GM18907 (cell line): ENCODE data around the gene ZMAT5.

Experiments
- ATAC-seq: cut with Tn5 transposase; IDR thresholded peaks from one replicate; pipeline ENCODE4 v1.9.1; 2021; ENCODE audit warnings: mild to moderate bottlenecking, moderate library complexity; ENCODE audit not compliant: unreplicated experiment

Gene ZMAT5

DNA sequence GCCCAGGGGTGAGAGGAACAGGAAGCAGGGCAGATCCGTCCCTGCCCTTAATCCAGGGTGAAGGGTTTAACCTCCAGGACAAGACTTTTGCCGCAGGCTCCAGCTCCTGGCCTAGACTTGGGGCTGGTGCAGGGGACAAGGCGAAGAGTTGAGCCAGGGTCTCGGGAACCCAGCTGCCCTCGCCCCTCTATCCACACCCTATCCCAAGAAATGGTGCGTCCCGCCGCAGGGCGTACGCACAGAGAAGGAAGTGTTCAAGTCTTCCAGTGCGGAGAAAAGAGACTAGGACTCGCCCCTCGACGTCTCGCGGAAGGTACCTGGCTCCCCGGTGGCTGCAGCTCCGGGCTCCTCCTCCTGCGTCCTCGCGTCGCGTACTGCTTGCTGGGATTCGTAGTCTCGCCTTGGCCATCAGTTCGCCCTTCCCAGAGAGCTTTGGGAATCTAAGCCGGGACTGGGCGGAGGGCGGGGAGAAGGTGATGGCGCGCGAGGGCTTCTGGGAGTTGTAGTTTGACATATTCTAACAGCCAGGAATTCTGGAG lies at the start of gene ZMAT5:
TSS of gene ZMAT5 (minus strand) at position 376 of the 539 bp plus-strand sequence. CDS start 18,463 bp downstream, outside the sequence.
- ATAC-seq: peak; percentile 88

DNA sequence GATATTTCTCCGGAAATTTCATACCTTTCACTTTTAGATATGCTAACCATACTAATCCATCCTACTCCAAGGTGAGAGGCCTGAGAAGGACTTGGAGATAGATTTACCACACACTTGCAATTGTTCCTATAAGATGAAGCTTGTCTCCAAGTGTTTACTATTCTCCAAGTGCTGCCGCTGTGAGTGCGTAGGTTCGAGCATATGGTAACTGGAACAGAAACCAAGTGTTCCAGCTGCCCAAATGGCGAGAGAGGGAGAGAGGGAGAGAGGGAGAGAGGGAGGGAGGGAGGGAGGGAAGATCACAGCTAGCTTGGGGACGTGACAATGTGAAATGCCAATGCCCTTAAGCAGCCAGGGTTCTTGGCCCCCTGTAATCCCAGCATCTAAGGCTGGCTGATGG lies 49.7 kb upstream of the ZMAT5 start:
- no peak for ATAC-seq

DNA sequence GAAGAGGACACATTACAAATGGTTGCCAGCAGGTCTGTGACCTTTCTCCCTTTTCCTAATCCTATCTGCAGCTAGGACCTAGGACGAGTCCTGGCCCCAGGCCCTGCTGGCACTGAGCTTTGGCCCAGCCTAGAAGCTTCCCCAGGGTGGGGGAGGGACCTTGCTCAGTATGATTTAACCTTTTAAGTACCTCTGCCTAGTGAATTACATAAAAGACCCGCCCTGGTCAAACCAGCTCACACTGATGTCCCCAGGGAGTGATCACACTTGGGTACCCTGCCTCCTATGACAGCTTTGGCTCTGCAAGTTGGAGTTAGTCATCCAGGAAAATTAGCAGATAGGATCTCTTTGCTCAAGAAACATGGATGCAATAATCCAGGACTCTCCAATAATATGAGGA lies 49.3 kb upstream of the ZMAT5 start:
- ATAC-seq: no peak

DNA sequence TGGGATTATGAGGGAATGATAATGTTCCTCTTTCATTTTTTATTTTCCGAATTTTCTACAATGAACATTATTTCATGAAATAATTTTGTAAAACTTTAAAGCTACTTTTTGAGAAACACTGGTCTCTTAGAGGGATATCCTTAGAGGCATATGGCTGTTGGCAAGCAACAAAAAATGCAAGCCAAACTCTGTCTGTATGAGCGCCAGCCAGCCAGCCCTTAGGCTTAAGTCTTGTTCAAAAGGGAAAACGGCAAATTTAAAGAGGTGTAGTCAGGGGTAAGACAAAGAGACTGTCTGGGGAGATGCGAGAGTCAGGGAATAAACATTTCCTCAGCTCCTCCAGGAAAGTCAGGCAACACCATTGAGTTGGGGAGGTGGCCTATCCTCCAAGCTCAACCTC lies 48.8 kb upstream of the ZMAT5 start:
- no peak for ATAC-seq

DNA sequence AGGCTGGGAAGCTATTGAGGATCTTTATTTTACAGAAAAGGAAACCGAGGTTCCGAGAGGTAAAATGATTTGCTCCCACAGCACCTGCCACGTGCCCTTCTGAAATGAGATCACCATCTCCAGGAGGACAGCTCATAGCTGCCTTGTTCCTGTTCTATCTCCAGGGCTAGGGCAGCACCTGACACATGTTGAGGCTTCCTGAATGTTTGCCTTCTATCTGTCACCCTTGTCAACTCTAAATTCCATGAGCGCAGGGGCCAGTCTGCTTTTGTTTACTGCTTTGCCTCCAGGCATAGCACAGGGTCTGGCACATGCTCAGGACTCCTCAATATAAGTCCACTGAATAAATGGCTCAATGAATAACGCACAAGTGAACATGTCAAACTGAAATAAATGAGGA lies 47.2 kb upstream of the ZMAT5 start:
- ATAC-seq: no peak

DNA sequence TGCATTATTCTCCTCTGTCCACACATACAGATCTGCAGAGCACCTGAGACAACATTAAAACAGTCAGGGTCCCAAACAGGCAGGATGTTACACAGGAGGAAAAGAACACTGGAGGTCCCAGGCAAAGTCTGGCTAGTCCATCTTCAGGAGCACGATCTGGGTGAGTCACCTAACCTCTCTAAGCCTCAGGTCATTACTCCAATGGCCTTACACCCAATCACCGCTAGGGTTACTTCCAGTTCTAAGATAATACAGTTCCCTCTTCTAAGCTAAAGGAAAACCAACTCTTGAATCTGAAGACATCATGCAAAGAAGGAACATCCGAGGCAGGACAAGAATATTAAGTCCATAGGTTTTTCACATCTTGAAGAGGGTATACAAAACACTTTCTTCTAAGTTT lies 46.8 kb upstream of the ZMAT5 start:
- no peak for ATAC-seq

DNA sequence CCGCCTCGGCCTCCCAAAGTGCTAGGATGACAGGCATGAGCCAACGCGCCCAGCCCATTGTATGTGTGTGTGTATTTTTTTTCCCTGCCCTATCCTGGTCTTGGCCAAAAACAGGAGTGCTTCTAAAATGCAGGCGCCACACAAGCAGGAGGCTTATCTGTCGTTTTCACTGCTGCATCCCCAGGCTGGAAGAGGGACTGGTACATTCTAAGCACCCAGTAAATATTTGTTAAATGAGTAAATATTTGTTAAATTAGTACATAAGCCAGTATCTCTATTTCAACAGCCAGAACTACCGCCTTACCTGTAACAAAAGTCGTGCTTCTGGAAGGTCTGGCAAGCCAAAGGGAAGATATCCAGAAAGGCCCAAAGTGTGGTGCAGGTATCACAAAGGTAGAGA lies 46.3 kb upstream of the ZMAT5 start:
- ATAC-seq: no peak

GRCh38 chr22:29811377-29811776 lies 44.6 kb upstream of the ZMAT5 start:
- no peak for ATAC-seq

- ATAC-seq: no peak
Measured at GRCh38 chr22:29810216-29810615, 43.4 kb upstream of the ZMAT5 start.

DNA sequence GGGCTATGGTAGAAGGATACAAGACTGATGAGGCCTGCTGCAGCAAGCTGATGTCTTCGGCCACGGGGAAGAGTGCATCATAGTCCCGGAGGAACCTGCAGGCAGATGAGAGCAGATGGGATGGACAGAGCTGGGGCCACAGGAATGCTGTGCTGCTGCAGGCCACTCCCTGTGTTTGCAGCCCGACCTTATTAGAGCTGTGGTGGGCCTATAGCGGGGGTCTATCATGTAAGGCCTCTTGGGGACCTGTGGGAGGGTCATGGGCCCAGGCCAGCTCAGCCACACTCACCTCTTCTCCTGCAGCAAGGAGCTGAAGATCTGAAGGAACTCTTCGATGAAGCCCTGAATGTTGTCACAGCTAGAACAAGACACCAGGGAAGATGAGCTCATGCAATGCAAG lies 39.4 kb upstream of the ZMAT5 start:
- no peak for ATAC-seq

GRCh38 chr22:29804985-29805384 lies 38.2 kb upstream of the ZMAT5 start:
- ATAC-seq: no peak

- no peak for ATAC-seq
Measured at GRCh38 chr22:29803190-29803589, 36.4 kb upstream of the ZMAT5 start.

- ATAC-seq: no peak
Measured at GRCh38 chr22:29801796-29802195, 35.0 kb upstream of the ZMAT5 start.

- ATAC-seq: no peak
Measured at GRCh38 chr22:29801153-29801552, 34.3 kb upstream of the ZMAT5 start.

DNA sequence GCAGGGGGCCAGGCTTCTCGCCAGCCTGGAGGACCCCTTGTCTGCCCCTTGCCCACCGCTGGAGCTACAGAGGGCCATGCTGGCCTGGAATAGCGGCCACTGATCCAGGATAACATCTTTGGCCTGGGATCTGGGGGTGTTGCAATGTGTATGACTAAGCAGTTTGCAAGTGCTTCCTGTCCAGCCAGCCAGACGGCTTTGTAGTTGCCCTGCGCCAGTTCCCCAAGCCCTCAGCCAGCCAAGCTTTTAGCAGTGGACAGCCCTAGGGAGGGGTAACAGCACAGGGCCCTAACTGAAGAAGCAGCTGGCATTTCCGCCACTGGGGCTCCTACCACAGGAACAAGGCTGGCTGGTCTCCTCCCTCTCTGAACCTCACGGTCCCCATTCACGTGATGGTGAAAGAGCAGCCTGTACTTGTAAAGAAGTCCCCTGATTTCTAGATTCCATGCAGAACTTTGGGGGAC lies 32.4 kb upstream of the ZMAT5 start:
- no peak for ATAC-seq

DNA sequence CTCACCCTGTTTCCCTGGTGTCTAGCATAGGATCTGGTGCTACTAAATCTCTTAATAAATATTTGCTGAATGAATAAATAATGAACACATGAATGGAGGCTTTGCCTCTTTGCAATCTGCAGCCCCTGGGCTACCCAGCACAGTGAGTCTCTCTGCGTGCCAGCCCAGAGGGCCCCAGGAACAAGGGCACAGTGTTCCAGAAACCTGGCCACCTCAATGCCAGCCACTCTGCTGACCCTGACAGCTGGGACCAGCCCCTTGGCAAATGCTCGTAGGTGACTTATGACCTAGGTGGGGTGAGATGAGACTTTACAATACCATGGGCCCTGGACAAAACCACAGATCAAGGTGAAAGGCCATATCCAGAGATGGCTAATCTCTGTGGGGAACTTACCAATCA lies 32.0 kb upstream of the ZMAT5 start:
- ATAC-seq: no peak

DNA sequence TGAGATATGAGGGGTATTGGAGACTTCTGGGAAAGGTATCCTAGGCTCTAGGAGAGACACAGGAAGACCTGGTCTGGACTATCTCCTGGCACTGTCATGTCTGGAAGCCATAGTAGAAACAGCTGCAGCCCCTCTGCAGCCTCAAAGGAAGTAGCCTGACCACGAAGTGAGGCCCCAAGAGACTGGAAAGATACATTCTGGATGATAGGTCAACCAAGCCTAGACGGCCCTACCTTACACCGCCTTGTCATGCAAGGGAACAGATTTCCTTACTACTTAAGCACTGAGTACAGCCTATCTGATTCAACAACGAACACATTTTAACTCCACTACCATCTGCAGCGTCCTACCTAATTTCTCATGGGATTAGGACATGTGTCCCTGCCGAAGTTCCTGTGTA lies 31.5 kb upstream of the ZMAT5 start:
- no peak for ATAC-seq

- ATAC-seq: no peak
Measured at GRCh38 chr22:29797351-29797750, 30.5 kb upstream of the ZMAT5 start.

DNA sequence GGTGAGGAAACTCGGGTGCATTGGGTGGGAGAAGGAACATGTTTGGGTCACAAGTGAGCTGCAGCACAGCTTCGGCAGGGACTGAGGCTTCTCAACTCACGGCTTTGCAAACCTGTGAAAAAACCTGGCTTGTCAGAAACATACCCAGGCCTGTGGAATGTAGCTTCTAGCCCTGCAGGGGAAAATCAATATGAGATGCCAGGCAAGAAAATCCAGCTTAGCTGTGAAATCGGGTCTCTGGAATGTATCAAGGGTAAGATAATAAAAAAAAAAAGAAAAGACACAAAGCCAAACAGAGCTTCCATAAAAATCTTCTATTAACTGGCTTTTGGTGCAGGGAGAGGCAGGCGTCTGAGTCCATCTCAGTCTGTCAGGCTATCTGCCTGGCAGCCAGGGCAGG lies 28.9 kb upstream of the ZMAT5 start:
- ATAC-seq: no peak

- ATAC-seq: no peak
Measured at GRCh38 chr22:29793396-29793795, 26.6 kb upstream of the ZMAT5 start.

DNA sequence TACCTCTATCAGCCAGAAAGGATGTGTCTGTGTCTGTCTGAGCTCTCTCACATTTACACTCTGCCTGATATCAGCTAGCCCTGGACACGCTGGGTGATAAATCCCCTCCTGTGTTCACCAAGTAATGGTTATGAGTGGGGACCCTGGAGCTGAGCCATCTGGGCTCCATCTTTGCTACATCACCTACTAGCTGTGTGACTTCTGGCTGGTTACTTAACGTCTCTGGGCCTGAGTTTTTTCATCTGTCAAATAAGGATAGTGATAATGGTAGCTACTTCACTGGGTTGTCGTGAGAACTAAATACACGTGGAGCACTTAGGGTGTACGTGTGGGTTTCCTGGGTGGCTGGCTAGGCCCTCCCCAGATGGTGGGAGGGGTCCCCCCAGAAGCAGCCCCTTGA lies 23.3 kb upstream of the ZMAT5 start:
- no peak for ATAC-seq

GRCh38 chr22:29788339-29789279 lies 21.8 kb upstream of the ZMAT5 start:
- ATAC-seq: no peak
